ENCODE measurements around the gene NEMP1. TPM values are rescaled to one million over a fixed set of nuclear protein-coding genes. Genes with fewer than 3 reads are reported as not detected.

Gene NEMP1
- total and polyA plus RNA-seq, 2 of the 13 experiments (the other 11 are each of a cell fraction or from before 2014, with no cell fraction given): 11.4 to 12.9 TPM

DNA sequence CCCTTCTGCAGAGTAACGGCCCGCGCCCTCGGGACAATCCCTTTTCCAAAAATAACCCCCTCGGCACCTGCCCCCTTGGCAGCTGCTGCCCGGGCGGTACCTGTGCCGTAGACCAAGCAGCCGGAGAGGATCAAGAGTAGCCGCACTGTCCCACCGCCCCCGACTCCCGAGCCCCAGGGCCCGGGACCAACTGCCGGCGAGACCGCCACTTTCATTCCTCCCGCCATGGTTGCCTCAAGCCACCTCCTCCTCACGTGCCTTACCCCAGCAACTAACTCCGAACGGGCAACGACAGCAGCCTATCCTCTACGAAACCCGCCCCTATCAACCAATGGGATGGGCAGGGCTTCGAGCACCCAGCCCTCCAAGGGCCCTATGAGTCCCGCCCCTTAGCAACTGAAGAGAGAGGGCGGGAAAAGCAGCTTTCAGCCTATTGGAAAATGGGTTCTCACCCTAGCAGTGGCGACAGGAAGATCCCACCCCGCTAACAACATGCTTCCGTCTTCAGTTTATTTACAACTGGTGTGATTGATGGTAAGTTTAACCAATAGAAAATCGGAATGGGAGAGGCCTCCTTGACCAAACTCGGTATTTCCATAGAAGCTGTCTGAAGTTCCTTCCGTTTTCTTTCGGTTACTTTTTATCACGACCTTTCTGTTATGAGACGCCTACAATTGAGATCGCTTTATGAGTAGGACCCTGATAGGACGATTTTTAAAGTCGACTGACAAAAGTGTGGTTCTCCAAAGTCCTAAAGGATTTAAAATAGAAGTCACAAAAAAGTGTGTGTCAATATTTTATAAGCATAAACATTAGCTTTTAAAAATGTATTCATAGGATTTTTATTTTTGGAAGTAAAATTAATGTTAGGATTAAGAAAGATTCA is at the start of gene NEMP1 (continued):
- TF ChIP-seq, protein P1, sequence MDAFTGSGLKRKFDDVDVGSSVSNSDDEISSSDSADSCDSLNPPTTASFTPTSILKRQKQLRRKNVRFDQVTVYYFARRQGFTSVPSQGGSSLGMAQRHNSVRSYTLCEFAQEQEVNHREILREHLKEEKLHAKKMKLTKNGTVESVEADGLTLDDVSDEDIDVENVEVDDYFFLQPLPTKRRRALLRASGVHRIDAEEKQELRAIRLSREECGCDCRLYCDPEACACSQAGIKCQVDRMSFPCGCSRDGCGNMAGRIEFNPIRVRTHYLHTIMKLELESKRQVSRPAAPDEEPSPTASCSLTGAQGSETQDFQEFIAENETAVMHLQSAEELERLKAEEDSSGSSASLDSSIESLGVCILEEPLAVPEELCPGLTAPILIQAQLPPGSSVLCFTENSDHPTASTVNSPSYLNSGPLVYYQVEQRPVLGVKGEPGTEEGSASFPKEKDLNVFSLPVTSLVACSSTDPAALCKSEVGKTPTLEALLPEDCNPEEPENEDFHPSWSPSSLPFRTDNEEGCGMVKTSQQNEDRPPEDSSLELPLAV (CRISPR knock-in tag; conservative IDR thresholded peaks at IDR 0.05; ENCODE audit: low read depth): no peak
- TF ChIP-seq, protein P2, sequence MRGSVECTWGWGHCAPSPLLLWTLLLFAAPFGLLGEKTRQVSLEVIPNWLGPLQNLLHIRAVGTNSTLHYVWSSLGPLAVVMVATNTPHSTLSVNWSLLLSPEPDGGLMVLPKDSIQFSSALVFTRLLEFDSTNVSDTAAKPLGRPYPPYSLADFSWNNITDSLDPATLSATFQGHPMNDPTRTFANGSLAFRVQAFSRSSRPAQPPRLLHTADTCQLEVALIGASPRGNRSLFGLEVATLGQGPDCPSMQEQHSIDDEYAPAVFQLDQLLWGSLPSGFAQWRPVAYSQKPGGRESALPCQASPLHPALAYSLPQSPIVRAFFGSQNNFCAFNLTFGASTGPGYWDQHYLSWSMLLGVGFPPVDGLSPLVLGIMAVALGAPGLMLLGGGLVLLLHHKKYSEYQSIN (CRISPR knock-in tag; IDR thresholded peaks at IDR 0.05; ENCODE audit: borderline replicate concordance): no peak
- TF ChIP-seq MIER2 (CRISPR knock-in tag; IDR thresholded peaks at IDR 0.05) (no peak), RELA (CRISPR knock-in tag; IDR thresholded peaks at IDR 0.05) (no peak), SIX4 (CRISPR knock-in tag; IDR thresholded peaks at IDR 0.05) (no peak), ZNF598 (CRISPR knock-in tag; IDR thresholded peaks at IDR 0.05; ENCODE audit: borderline replicate concordance) (no peak; the same call in 1 of the 2 replicates), KLF11 (CRISPR knock-in tag; IDR thresholded peaks at IDR 0.05) (no peak; the same call in 1 of the 2 replicates), ZNF431 (CRISPR knock-in tag; IDR thresholded peaks at IDR 0.05; ENCODE audit: borderline replicate concordance, low read depth) (no peak; the same call in 1 of the 2 replicates), ZNF607 (CRISPR knock-in tag; IDR thresholded peaks at IDR 0.05; ENCODE audit: borderline replicate concordance) (no peak)
- TF ChIP-seq, protein P3, sequence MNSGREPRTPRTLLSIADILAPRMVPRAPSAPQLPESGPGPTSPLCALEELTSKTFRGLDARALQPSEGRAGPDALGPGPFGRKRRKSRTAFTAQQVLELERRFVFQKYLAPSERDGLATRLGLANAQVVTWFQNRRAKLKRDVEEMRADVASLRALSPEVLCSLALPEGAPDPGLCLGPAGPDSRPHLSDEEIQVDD (CRISPR knock-in tag; IDR thresholded peaks at IDR 0.05; ENCODE audit: borderline replicate concordance): no peak
- TF ChIP-seq, protein P4, sequence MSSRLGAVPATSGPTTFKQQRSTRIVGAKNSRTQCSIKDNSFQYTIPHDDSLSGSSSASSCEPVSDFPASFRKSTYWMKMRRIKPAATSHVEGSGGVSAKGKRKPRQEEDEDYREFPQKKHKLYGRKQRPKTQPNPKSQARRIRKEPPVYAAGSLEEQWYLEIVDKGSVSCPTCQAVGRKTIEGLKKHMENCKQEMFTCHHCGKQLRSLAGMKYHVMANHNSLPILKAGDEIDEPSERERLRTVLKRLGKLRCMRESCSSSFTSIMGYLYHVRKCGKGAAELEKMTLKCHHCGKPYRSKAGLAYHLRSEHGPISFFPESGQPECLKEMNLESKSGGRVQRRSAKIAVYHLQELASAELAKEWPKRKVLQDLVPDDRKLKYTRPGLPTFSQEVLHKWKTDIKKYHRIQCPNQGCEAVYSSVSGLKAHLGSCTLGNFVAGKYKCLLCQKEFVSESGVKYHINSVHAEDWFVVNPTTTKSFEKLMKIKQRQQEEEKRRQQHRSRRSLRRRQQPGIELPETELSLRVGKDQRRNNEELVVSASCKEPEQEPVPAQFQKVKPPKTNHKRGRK (CRISPR knock-in tag; IDR thresholded peaks at IDR 0.05): no peak
- TF ChIP-seq, protein P5, sequence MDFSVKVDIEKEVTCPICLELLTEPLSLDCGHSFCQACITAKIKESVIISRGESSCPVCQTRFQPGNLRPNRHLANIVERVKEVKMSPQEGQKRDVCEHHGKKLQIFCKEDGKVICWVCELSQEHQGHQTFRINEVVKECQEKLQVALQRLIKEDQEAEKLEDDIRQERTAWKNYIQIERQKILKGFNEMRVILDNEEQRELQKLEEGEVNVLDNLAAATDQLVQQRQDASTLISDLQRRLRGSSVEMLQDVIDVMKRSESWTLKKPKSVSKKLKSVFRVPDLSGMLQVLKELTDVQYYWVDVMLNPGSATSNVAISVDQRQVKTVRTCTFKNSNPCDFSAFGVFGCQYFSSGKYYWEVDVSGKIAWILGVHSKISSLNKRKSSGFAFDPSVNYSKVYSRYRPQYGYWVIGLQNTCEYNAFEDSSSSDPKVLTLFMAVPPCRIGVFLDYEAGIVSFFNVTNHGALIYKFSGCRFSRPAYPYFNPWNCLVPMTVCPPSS (IDR thresholded peaks at IDR 0.05): no peak
- TF ChIP-seq, protein P6, sequence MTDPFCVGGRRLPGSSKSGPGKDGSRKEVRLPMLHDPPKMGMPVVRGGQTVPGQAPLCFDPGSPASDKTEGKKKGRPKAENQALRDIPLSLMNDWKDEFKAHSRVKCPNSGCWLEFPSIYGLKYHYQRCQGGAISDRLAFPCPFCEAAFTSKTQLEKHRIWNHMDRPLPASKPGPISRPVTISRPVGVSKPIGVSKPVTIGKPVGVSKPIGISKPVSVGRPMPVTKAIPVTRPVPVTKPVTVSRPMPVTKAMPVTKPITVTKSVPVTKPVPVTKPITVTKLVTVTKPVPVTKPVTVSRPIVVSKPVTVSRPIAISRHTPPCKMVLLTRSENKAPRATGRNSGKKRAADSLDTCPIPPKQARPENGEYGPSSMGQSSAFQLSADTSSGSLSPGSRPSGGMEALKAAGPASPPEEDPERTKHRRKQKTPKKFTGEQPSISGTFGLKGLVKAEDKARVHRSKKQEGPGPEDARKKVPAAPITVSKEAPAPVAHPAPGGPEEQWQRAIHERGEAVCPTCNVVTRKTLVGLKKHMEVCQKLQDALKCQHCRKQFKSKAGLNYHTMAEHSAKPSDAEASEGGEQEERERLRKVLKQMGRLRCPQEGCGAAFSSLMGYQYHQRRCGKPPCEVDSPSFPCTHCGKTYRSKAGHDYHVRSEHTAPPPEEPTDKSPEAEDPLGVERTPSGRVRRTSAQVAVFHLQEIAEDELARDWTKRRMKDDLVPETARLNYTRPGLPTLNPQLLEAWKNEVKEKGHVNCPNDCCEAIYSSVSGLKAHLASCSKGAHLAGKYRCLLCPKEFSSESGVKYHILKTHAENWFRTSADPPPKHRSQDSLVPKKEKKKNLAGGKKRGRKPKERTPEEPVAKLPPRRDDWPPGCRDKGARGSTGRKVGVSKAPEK (CRISPR knock-in tag; IDR thresholded peaks at IDR 0.05; ENCODE audit: borderline replicate concordance): no peak
- TF ChIP-seq, protein P7, sequence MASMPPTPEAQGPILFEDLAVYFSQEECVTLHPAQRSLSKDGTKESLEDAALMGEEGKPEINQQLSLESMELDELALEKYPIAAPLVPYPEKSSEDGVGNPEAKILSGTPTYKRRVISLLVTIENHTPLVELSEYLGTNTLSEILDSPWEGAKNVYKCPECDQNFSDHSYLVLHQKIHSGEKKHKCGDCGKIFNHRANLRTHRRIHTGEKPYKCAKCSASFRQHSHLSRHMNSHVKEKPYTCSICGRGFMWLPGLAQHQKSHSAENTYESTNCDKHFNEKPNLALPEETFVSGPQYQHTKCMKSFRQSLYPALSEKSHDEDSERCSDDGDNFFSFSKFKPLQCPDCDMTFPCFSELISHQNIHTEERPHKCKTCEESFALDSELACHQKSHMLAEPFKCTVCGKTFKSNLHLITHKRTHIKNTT (CRISPR knock-in tag; IDR thresholded peaks at IDR 0.05): no peak

Data from HepG2 (cell line).